Right ventricle myocardium superior (tissue), 1 donor: ENCODE measurements around the gene TOX4. TPM values are rescaled to one million over a fixed set of nuclear protein-coding genes. Genes with fewer than 3 reads are reported as not detected.
"Not testable (repeated sequence)": the region's sequence is repeated elsewhere in the genome, so short reads cannot be mapped to it uniquely, and the experiment has no call there.

Experiments
- ATAC-seq: fragments of 200-7000 bp; cut with Tn5 transposase; one replicate; pipeline ENCODE4 v1.9.1; 2020; ENCODE audit warnings: mild to moderate bottlenecking; ENCODE audit not compliant: poor library complexity
- DNase-seq: peaks from one replicate; pipeline ENCODE4 v3.0.0-alpha.2; 2020
- intact Hi-C: fragments of 100-400 bp; cut with DNase I; formaldehyde crosslinking; loops from one replicate; pipeline ENCODE4 v1.11.2; 2022
- long read RNA-seq: library from polyadenylated mRNA; unstranded; transcript quantifications from one replicate; pipeline ENCODE4 v2.0.0, GENCODE V29; 2021
- total RNA-seq: library from RNA; stranded (reverse); fragmentation: NEBNext Ultra II Directional; extraction: Animal tissue kit (Norgen Biotek cat#: 25700); gene quantifications from one replicate; pipeline ENCODE4 v1.2.1, GENCODE V29; 2021
- donor health status: DM: no; HTN: yes; CAD: no; lungs with severe emphysema.

TOX4 gene
- 78.1 TPM for total RNA-seq
- long read RNA-seq, full-length matches to known transcripts: 33 of 77 reads
- long read RNA-seq, partial matches to known transcripts: 41 of 77 reads
- long read RNA-seq, other reads (novel, unspliced or antisense): 3 of 77 reads

DNA sequence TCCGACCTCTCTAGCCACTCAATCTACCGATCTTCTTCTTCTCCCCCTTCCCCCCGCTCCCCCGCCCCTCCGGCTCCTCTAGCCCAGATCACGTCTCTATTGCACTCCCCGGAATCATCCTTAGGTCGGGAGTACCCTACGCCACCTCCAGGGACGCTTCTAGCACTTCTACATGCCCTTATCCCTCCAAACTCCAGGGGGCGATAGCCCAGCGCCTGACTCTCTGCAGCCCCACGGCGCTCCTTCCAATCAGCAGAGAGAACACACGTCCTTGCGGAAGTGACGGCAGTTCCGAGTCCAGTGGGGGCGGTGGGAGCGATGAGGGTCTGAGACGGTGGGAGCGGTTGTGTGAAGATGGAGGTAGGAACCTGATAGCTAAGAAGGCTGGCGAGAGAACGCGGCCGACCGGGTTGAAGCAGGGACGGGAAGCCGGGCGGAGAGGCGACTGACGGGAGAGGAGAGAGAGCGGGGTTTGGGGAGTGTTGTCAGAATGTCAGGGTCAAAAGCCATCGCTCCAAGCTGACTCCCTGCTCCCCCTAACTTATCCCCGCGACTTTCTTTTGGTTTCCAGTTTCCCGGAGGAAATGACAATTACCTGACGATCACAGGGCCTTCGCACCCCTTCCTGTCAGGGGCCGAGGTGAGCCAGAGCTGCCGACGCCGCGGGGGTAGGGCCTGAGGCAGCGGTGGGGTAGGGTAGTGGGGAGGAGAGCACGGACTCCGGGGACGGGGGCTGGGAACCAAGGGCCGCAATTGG, at the start of gene TOX4, which contains the start of gene RAB2B:
Gene TOX4 (plus strand): TSS at position 271 of the 757 bp plus-strand sequence. CDS start 84 bp downstream, at position 355.
Gene RAB2B (minus strand): TSS at position 35 of the 757 bp plus-strand sequence. CDS start 87 bp downstream, outside the sequence.
- ATAC-seq (peak; percentile 99), DNase-seq (peak; percentile 95)
- intact Hi-C loops: no loop called here

DNA sequence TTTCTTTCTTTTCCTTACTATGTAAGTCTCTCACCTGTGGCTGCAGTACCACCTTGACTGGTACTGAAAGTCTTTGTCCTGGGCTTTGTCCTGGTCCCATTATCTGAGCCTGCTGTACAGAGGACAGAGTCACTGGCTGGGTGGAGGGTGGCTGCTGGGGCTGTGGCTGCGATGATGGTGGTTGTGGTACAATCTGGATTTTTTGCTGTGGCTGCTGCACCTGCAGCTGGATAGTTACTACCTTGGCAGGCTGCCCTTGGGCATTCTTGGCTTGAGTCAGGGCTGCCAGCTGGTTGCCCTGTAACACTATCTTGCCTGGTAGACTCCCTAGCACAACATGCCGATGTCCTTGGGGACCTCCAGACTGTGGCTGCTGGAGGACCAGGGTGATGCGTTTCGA, 48.1 kb upstream of the TOX4 start:
- intact Hi-C loops: no loop called here
- ATAC-seq (peak; percentile 76), DNase-seq (peak; percentile 64)

DNA sequence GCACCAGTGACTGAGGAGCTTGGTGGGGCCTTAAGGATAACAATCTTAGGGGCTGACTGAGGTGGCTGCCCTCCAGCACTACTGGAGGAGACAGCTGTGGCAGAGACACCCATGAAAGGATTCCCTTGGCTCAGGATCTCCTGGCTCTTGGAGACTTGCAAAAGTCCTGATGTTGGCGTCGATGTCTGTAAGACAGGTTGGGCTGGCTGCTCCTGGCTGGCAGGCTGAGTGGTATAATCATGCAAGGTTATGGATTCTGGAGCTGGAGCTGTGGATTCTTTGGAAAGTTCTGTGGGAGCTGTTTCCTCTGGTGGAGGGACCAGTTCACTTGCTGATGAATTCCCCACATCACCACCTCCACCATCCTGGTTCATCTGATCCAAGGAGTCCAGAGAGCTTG, 45.9 kb upstream of the TOX4 start:
- no peak for ATAC-seq
- intact Hi-C loops: no loop called here
- no peak for DNase-seq

DNA sequence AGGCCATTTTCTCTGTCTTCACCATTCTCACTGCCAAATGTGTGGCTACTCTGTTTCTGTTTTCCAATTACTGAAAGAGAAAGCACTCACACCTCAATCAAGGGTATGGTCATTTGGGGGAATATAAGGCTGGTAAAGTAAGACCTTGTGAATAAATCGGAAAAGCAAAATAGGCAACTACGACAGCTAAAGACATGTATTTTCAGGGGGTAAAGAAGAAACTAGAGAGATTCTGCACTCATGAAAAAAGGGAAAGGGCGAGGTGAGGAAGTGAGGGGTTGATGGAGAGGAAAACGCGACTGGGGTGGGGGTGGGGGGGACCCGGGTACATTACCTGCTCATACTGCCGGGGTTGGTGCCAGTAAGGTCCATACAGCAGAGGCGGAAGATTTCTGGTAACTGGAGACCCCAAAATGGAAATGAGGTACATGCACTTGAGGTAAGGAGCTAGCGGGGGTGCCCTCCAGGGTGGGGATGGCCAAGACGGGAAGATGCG, 40.4 kb upstream of the TOX4 start:
- DNase-seq (no peak), ATAC-seq (peak; percentile 43)
- intact Hi-C loops: no loop called here

DNA sequence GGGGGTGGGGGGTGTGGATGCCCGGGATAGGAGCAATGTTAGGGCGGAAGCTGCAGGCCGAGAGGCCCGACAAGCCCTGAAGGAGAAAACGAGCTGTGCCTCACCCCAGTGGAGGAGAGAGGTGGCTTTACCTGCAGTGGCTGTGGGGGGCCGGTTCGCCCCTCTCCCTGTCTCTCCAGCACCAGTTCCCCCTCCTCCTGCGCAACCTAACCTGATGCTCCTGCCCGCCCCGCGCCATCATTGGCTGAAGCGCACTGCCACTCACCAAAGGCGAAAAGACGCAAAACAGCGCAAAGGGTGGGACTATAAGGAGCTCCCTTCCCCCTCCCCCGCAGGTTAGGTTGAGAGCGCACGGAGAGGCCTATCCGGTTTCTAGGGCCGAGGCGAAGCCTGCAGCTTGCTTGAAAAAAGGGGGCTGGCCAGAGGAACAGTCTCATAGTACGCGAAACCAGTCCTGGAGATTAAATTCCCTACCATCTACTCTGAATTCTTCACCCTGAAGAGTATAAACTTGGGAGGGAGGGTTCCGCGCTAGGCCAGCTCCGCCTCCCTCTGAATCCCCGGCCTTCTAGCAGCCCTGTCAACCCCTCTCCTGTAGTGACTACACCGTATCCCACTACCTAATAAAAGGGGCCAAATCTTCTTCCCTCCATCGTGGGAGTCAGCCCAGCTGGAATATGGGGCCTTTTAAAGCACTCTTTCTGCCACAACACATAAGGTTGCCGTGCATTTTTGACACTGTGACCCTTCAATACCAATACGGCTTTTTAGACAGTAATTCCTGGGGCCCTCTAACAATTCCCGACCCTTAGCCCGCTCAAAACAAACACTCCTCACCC, 39.7 kb upstream of the TOX4 start:
- DNase-seq: peak; percentile 99
- ATAC-seq: peak; percentile 100
- intact Hi-C loops: no loop called here

DNA sequence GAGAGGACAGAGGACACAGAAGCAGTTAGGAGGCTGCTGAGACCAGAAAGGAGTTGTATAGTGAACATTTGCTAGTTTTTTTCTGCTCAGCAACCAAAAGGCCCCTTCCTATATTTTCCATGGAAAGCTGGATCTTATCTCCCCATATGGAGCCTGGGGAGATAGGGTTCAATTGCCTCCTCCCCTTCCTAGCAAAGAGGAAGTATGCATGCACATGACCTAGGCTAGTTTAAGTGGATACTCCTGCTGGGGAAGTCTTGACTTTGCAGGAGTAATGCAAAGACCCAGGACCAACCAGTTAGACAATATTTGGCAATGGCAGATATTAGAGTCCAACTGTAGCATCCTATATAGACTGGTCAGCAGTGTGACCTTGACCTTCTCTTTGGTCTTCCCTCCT, 36.1 kb upstream of the TOX4 start:
- ATAC-seq: no peak
- intact Hi-C loops: no loop called here
- no peak for DNase-seq

DNA sequence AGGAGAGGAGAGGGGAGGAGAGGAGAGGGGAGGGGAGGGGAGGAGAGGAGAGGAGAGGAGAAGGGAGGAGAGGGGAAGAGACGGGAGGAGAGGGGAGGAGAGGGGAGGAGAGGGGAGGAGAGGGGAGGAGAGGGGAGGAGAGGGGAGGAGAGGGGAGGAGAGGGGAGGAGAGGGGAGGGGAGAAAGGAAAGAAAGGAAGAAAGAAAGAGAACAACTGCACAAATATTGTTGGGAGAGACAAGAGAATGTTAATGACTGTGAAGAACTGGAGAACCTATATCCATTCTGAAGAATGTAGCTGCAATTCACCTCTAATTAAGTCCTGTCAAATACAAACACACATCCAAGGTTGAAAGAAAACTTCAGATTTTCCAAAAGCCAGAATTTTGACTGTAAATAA, 34.3 kb upstream of the TOX4 start:
- DNase-seq, intact Hi-C loops, ATAC-seq: not testable (repeated sequence)

DNA sequence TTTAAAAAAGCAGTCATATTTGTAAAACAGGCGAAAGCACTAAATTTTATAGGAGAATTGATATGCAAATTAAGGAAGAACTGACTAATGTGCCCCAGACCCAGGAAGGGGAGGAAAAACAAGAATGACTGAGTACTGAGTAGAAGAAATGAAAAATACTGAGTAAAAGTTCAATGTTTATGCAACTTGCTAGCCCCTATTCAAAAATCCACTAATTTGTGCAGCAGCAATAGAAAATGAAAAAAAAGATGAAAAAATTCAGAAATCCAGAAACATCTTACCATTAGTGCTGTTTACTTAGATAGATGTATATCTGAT, 27.1 kb upstream of the TOX4 start:
- intact Hi-C loops: no loop called here
- no peak for ATAC-seq
- DNase-seq: no peak

DNA sequence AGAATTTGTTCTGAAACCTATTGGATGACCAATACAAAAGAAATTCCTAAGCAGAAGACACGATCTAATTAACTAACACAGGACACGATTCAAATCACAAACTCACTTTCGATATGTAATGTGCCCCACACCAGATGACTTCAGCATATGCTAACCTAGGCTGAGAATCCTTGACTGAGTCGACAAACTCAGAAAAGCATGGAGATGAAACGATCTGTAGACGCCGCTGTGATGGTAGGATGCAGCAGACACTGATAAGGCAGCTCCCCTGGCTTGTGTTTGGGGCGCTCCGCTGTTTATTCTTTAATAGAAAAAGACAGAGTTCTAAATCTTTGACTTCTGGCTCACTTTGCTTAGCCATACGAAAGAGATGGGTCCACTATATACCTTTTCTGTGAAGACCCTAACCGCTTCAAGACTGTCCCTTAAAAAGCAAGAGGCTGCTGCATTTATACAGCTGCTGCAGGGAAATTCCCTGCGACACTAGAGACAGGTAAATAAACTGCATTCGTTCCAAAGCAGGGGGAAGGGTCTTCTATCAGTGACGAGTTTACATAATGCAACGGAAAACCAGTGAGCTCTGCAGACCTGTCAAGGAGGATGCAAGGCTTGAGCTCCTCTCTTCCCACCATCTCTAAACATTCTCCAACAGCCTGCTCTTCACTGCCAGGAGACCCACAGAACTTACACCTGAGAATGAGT, 22.0 kb upstream of the TOX4 start:
- no peak for ATAC-seq
- intact Hi-C loops: no loop called here
- no peak for DNase-seq

DNA sequence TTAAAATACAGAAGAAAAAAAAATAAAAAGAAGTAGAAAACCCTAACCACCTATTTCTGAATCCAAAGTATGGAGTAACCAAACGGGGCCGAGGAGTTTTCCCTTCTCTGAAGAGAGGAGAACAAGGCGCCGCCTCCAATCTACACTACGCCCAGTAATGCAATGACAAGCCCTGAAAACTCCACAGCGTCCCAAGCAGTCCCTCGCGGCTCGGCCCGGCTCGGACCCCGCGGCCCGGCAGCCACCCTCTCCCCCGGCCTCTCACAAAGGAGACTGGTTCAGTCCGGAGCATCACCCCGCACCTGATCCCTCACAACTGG, 21.4 kb upstream of the TOX4 start:
- DNase-seq (no peak), ATAC-seq (no peak)
- intact Hi-C loops: no loop called here

DNA sequence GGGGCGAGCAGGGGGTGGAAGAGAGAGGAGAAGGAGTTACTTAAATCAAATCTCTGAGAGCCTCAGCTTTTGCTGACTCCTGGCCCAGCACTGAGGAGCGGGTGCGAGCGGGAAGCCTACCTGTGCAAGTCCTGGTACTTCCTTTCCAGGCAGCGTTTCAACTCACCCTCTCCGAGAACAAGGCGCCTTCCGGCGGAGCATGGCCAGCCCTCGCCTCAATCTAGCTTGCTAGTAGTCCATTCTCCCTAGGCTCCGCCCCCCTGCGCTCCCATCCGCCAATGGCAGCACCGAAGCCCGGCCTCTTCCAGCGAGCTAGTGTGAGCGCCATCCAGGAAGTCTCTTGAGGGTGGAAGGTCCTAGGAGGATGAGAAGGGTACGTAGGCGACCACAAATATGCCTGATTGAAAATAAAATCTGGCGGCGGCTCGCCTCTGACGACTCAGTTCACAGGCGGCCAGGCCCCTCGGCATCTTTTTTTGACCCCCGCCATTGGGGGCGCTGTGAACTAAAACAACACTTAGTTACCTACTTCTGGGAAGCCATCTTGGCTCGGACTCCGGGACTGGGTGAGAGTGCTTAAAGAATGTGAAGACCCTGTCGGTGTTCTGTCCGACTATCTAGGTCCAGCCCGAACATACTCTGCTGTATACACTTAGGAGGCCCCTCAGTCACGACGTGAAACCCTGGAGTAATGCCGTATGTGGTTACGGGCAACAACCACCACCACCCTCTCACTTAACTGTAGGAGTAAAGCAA, 20.9 kb upstream of the TOX4 start, which contains the start of gene CHD8:
Gene CHD8 (minus strand): TSS at position 212 of the 756 bp plus-strand sequence. CDS start 24,480 bp downstream, outside the sequence.
- ATAC-seq (peak; percentile 99), DNase-seq (peak; percentile 100)
- intact Hi-C loops: no loop called here

DNA sequence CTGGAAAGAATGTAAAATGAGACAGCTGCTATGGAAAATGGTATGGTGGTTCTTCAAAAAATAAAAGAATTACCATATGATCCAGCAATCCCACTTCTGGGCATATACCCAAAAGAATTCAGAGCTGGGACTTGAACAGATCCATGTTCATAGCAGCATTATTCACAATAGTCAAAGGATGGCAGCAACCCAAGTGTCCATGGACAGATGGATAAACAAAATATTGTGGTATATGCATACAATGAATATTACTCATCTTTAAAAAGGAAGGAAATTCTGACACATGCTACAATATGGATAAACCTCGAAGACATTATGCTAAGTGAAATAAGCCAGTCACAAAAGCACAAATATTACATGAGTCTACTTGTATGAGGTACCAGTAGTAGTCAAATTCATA, 9.4 kb upstream of the TOX4 start:
- ATAC-seq: no peak
- intact Hi-C loops: no loop called here

DNA sequence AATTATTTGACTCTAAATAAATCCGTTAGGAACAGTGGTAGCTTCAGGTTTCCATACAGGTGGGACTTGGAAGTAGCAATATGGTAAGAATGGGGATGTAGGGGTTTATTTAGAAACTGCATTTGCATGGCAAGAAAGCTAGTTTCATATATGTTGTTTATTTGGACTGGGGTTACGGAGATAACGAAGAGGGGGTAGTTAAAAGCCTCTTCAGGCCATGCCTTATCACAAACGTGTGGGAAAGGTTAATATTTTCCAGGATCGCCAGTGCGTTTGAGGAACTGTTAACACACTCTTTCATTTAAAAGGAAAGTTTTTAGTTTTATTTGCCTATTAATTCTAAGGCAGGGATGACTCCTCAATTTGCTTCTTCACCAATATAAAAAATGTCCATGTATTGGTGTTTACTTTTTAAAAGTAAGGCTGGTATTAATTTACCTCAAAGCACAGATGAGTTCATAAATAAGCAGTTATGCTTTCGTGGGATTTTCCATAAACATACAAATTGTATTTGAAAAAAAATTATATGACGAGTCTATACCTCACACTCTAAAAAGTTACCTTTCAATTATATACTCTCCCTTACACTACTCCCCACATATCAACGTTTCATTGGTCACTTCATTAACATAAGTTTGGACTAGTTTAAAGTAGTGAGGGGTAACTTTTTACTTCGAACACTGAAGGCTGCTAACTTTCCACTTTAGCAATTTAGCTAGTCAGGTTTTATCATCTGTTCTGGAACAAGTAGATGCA, 1.1 kb upstream of the TOX4 start:
- no peak for DNase-seq
- no peak for ATAC-seq
- intact Hi-C loops: no loop called here

More for the DNA sequence above, 9.4 kb upstream of the TOX4 start:
- no peak for DNase-seq

DNA sequence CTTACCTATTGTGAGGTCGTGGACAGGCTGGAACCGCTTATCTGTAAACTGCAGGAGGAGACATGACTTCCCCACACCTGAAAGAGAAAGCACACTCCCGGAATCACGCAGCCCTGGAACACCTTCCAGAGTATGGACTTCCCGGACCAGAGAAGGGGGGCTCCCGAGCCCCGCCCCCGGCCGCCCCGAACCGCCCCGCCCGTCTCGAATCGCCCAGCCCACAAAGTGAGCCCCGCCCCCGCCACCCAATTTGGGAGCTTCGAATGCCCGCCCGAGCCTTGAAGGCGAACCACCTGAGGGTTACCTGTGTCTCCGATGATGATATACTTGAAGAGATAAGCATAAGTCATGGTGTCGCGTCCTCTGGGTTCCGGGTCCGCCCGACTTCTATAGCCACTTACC, 471 bp upstream of the TOX4 start:
- intact Hi-C loops: no loop called here
- DNase-seq: peak; percentile 90
- ATAC-seq: peak; percentile 93

DNA sequence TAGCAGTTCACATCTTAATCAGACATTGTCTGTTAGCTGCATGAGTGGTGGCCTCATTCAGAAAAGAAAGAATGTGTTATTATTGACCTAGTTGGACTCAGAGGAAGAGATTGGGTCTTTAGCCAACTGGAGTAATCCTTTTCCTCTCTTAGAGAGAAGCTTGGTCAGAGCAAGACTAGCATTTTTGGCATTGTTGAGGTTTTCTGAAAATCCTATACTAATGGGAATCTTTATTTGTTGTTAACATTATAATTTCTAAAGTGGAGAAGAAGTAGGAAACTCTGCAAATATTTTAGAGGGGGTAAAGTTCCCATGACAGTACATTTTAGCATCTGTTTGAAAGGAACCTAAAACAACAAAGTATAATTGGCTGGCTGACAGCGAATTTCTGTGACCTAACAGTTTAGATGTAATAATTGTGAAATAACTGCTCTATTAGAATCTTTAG, 9.7 kb downstream of the TOX4 start:
- DNase-seq (no peak), ATAC-seq (no peak)
- intact Hi-C loops: no loop called here

DNA sequence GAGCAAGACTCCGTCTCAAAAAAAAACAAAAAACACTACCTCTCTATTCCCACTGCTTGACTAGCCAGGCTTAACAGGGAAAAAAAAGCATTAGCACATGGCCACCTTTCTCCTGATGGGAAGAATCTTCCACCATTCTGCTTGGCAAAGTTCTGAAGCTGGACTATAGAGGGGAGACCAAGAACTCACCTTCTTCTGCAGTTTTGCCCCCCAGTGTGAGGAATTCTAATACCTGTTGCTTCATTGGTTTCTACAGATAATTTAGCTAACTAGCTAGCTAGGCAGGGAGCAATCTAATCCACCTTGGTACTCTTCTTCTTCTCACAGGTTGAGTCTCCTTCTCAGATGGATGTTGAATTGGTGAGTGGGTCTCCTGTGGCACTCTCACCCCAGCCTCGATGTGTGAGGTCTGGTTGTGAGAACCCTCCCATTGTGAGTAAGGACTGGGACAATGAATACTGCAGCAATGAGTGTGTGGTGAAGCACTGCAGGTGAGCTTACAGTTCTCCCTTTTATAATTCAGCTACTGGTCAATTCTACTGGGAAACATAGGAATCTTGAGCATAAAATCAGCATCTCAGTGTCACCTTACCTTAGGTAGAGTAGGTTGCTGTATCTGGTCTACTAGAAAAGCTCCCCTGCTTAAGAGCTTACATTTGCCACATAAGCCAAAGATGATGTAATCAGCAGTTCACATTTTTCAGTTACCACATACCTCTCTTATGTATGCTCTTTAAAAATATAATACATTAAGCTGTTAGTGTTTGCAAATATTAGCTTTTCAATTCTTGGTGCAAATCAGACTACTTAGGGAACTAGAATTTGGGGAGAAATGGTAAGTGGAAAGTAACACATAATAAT, 18.1 kb downstream of the TOX4 start:
- ATAC-seq (no peak), DNase-seq (no peak)
- intact Hi-C loops: no loop called here

DNA sequence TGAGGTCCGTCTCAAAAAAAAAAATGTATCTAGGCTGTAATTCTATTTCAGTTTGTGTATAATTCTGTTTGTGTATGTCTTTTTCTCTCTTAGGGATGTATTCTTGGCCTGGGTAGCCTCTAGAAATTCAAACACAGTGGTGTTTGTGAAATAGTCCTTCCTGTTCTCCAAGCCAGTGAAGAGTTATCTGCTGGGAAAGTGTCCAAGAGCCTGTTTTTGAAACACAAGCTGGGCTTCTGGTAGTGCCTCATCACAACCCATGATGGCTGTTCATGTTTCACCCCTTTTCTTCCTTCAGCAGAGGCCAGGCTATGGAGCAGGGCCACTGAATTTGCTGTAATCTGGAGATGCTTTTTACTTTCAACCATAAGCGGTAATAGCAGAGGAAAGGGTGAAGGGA, 19.5 kb downstream of the TOX4 start:
- intact Hi-C loops: no loop called here
- no peak for DNase-seq
- no peak for ATAC-seq
